Brain microvascular endothelial cell (primary cell): ENCODE results near the gene OR8H3.

Source experiments
- DNase-seq: peaks from one replicate; pipeline ENCODE4 v3.0.0-alpha.2; 2020
- H3K27ac ChIP-seq: fragments of 250-450 bp; sonication (Bioruptor Pico); 2 replicates; pipeline ENCODE4 v1.5.1; 2020; ENCODE audit warnings: mild to moderate bottlenecking, moderate library complexity
- H3K27me3 ChIP-seq: fragments of 250-450 bp; sonication (Bioruptor Pico); replicated peaks from 2 replicates; pipeline ENCODE4 v1.5.1; 2020; ENCODE audit warnings: mild to moderate bottlenecking
- H3K36me3 ChIP-seq: fragments of 250-450 bp; sonication (Bioruptor Pico); replicated peaks from 2 replicates; pipeline ENCODE4 v1.5.1; 2020; ENCODE audit warnings: mild to moderate bottlenecking
- H3K4me3 ChIP-seq: 2 replicates; pipeline ENCODE4 v1.5.1; 2011; ENCODE audit warnings: low read depth, mild to moderate bottlenecking, control low read depth, low read length, moderate library complexity
- in situ Hi-C: cut with HindIII; loops from 2 replicates; pipeline ENCODE4 v1.10.0; 2017; ENCODE audit warnings: low sequenced_read_pairs, low pct_ligation_motif_present
- TF ChIP-seq, protein P1 (sequence below): IDR thresholded peaks from 2 replicates; pipeline ENCODE4 v1.5.1; 2011; ENCODE audit warnings: low read depth, mild to moderate bottlenecking, moderate library complexity, low read length, control low read depth, inconsistent platforms; ENCODE audit errors: missing control alignments

Gene OR8H3

DNA sequence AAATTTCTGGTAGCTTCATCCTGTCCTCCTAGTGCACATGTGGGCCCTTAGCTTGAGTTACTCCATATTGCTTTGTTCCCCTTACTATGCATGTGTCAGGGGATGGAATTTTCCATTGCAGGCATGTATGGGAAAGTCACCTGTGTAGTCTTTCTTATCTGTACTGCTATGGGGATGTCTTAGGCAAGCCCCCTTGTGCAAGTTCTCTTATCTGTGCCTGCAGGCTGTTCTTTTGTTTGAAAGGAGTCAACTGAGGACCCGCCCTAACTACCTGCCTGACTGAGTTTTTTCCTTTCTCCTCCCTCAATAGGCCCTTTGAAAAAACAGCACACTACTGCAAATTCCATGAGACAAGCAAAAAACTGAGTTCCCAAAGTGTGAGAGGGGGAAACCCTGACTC lies 29.2 kb downstream of the OR8H3 start:
- in situ Hi-C loops = no loop called here
- TF ChIP-seq, protein P1, sequence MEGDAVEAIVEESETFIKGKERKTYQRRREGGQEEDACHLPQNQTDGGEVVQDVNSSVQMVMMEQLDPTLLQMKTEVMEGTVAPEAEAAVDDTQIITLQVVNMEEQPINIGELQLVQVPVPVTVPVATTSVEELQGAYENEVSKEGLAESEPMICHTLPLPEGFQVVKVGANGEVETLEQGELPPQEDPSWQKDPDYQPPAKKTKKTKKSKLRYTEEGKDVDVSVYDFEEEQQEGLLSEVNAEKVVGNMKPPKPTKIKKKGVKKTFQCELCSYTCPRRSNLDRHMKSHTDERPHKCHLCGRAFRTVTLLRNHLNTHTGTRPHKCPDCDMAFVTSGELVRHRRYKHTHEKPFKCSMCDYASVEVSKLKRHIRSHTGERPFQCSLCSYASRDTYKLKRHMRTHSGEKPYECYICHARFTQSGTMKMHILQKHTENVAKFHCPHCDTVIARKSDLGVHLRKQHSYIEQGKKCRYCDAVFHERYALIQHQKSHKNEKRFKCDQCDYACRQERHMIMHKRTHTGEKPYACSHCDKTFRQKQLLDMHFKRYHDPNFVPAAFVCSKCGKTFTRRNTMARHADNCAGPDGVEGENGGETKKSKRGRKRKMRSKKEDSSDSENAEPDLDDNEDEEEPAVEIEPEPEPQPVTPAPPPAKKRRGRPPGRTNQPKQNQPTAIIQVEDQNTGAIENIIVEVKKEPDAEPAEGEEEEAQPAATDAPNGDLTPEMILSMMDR = no peak
- no peak overlapping the region for H3K27ac ChIP-seq

DNA sequence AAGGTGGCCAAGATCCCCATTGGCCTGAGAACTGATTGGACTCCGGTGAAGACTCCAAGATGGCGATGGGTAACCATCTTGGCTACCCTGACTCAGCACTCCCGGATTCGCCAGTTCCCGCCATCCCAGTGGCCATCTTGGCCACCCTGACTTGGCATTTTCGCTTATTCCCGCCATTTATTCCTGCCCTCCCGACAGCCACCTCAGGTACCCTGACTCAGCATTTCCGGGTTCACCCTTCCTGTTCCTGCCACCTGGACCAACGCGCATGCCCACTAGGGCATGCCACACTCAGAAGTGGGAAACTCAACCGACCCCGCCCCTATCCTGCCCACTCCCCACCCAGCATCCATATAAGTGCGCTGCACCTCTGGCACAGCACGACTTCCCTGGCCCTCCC lies 30.2 kb downstream of the OR8H3 start:
- Histone ChIP-seq H3K27ac (no peak overlapping the region), H3K27me3 (no peaks in the 10 kb centered on the region), H3K36me3 (no peaks in the 10 kb centered on the region), H3K4me3 (no peak overlapping the region)
- DNase-seq = no peak
- in situ Hi-C loops = no loop called here
- TF ChIP-seq, protein P1 = no peak

More for the DNA sequence above, 29.2 kb downstream of the OR8H3 start:
- no peaks in the 10 kb centered on the region for H3K36me3 ChIP-seq
- H3K27me3 ChIP-seq = no peaks in the 10 kb centered on the region
- H3K4me3 ChIP-seq = no peak overlapping the region
- DNase-seq = no peak

DNA sequence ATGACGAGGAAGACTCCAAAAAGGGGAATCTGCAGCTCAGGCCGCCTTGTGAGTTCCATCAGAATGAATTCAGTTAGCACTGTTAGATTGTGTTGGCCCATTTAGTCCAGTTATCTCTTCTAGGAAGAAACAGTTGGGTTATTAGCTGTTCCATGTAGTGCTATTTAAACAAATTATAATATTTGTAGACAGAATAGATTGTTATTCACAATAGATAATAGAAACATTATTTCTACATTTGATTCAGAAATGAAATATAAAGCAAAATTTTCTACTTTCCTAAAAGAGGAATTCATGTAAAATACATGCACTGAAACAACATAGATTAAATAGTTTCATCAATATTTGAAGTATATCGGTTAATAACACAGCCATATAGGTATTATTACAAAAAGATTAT lies 38.0 kb downstream of the OR8H3 start, which contains the start of gene OR8K5:
Gene OR8K5, minus strand, starts transcription at position 101 of the 400 bp plus-strand sequence. Its CDS starts 0 bp downstream, at position 101.
- TF ChIP-seq, protein P1 = no peak

DNA sequence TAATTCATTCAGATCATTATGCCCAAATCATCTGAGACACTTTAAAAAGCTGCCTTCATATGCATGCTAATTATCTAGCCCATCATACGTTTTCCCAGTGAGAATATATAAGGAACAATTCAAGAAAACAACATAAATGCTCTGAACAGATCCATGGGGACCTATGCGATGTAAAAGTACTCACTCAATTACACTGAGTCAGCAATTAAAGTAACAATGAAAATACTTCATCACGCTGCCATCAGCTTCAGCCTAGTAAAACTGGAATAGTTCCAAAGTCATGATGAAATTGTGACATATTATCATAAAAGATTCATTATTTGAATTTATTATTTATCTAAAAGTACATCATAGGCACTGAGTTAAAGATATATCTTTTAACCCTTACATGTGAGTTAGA lies 41.6 kb downstream of the OR8H3 start:
- in situ Hi-C loops = no loop called here
- Histone ChIP-seq H3K4me3 (no peak overlapping the region), H3K27me3 (no peaks in the 10 kb centered on the region), H3K27ac (no peak overlapping the region), H3K36me3 (no peaks in the 10 kb centered on the region)
- no peak for DNase-seq
- TF ChIP-seq, protein P1 = no peak

More for the DNA sequence above, 38.0 kb downstream of the OR8H3 start, which contains the start of gene OR8K5:
- in situ Hi-C loops = no loop called here
- H3K27ac ChIP-seq = no peak within 1 kb of the TSS
- no peaks in the 10 kb centered on the region for H3K36me3 ChIP-seq
- DNase-seq = no peak
- no peaks in the 10 kb centered on the region for H3K27me3 ChIP-seq
- H3K4me3 ChIP-seq = no peak within 1 kb of the TSS

DNA sequence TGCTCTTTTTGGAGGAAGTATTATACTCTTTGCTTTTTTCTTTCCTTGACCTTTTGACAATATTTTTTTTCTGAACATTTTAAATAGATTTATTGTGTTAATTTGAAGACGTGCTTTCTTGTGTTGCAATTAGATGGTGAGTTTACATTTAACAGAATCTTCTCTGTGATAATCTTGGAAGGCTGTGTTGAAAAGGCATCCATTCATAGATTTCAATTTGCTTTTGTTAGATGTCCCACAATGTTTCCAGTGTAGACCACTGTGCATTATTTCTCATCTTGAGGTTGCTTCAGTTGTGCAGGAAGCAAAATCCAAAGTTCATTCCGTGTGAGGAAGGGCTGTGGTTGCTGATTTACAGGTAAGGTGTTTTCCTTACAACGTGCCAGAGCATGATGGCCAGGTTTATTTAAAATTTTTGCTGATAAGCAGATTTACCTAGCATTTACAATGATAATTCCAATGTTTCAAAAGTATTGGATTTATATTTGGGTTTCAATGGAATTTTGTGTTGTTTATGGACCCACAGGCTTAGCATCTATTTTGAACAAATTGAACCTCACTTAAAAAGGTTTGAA lies 50.2 kb downstream of the OR8H3 start:
- H3K4me3 ChIP-seq = no peak overlapping the region
- no peaks in the 10 kb centered on the region for H3K36me3 ChIP-seq
- H3K27ac ChIP-seq = no peak overlapping the region
- no peak for DNase-seq
- in situ Hi-C loops = no loop called here
- no peaks in the 10 kb centered on the region for H3K27me3 ChIP-seq
- TF ChIP-seq, protein P1 = no peak
